Peyer's patch (tissue), 4 donors: ENCODE data around the gene ATOH8. TPM values are rescaled to one million over a fixed set of nuclear protein-coding genes. Genes with fewer than 3 reads are reported as not detected.

Experiments
- DNase-seq, 3 donors: peaks; one replicate each; pipeline ENCODE4 v3.0.0-alpha.2; 2017 to 2019
- H3K27ac ChIP-seq, 4 donors: fragments of 200-600 bp; sonication (generic); one replicate each; pipeline ENCODE4 v1.5.1; 2016 to 2019
- H3K27me3 ChIP-seq, 2 donors: fragments of 200-600 bp; sonication (generic); one replicate each; pipeline ENCODE4 v1.5.1; 2019
- H3K36me3 ChIP-seq, 3 donors: fragments of 200-600 bp; sonication (generic); one replicate each; pipeline ENCODE4 v1.5.1; 2016 to 2019
- H3K4me1 ChIP-seq, 4 donors: fragments of 200-600 bp; sonication (generic); one replicate each; pipeline ENCODE4 v1.5.1; 2016 to 2019
- H3K4me3 ChIP-seq, 4 donors: fragments of 200-600 bp; sonication (generic); 1 replicate in 3 of 4; 2 replicates in 1 of 4; pipeline ENCODE4 v1.5.1; 2016 to 2019; ENCODE audit warnings: mild to moderate bottlenecking in 1 of 4
- H3K9me3 ChIP-seq, 4 donors: fragments of 200-600 bp; sonication (generic); one replicate each; pipeline ENCODE4 v1.5.1; 2016 to 2019; ENCODE audit warnings: mild to moderate bottlenecking in 1 of 4
- POLR2A ChIP-seq, 2 donors: fragments of 450-650 bp; IDR thresholded peaks; one replicate each; pipeline ENCODE4 v1.5.1; 2017; ENCODE audit warnings: antibody characterized with exemption in 2 of 2, mild to moderate bottlenecking in 2 of 2, moderate library complexity in 2 of 2
- total RNA-seq, 4 donors: library from RNA; depleted of rRNA; stranded (reverse); fragments of >200 nt; gene quantifications; one replicate each; pipeline ENCODE4 v1.1.0, GENCODE V29; 2016
- TF ChIP-seq, protein P1 (sequence below), 6 experiments: fragments of 450-650 bp in 4 of 6; fragments of 200-600 bp in 2 of 6; sonication (generic) in 1 of 6; IDR thresholded peaks; one replicate each; pipeline ENCODE4 v1.5.1; 2017 to 2019; ENCODE audit warnings: antibody characterized with exemption in 6 of 6, mild to moderate bottlenecking in 3 of 6, moderate library complexity in 1 of 6

Gene ATOH8, protein sequence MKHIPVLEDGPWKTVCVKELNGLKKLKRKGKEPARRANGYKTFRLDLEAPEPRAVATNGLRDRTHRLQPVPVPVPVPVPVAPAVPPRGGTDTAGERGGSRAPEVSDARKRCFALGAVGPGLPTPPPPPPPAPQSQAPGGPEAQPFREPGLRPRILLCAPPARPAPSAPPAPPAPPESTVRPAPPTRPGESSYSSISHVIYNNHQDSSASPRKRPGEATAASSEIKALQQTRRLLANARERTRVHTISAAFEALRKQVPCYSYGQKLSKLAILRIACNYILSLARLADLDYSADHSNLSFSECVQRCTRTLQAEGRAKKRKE
- total RNA-seq, result 10 to 100 TPM in 2 of 4 donors, 1 to 10 TPM in 2; 5.3 to 35.5 (median 13.9) TPM

DNA sequence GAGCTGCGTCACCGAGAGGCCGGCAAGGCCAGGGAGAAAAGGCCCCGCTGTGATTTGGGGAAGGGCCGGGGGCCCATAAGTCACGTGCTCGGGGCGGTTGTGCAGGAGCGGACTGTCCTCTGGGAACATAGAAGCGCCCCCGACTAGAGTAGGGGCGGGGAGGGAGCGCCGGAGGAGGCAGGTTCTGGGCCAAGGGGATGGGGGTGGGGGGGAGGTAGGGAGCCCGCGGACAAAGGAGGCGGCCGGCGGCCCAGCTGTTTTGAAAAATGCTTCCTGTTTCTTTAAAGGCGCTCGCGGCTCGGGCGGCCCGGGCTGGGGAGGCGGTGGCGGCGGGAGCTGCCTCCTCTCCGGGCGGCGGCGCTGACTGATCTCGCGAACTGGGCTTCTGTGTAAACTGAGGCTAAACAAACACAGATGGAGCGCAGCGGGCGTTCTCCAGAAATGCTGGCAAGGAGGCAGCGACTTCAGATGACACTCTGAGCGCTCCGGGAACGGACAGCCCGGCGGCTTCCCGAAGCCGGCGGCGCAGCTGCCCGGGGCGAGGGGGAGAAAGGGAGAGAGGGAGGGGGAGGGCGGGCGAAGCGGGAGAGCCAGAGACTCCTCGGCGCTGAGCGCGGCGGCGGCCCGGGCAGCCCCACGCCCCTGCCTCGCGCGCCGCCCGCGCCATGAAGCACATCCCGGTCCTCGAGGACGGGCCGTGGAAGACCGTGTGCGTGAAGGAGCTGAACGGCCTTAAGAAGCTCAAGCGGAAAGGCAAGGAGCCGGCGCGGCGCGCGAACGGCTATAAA lies at the start of gene ATOH8:
ATOH8 (plus strand) TSS at position 467 of the 788 bp plus-strand sequence; CDS start at position 666, 199 bp downstream.
- peak; percentile 35 to 74 (median 73) for DNase-seq
- Histone ChIP-seq H3K4me1 (peaks cover 0 to 57% (median 18%) of the 10 kb centered on the region in 4 donors), H3K27ac (peak within 1 kb of the TSS; percentile 61 to 79 (median 68)), H3K27me3 (no peaks in the 10 kb centered on the region), H3K9me3 (no peaks in the 10 kb centered on the region), H3K4me3 (peak within 1 kb of the TSS; percentile 54 to 70 (median 64)), H3K36me3 (no peaks in the 10 kb centered on the region)
- TF ChIP-seq, protein P1, sequence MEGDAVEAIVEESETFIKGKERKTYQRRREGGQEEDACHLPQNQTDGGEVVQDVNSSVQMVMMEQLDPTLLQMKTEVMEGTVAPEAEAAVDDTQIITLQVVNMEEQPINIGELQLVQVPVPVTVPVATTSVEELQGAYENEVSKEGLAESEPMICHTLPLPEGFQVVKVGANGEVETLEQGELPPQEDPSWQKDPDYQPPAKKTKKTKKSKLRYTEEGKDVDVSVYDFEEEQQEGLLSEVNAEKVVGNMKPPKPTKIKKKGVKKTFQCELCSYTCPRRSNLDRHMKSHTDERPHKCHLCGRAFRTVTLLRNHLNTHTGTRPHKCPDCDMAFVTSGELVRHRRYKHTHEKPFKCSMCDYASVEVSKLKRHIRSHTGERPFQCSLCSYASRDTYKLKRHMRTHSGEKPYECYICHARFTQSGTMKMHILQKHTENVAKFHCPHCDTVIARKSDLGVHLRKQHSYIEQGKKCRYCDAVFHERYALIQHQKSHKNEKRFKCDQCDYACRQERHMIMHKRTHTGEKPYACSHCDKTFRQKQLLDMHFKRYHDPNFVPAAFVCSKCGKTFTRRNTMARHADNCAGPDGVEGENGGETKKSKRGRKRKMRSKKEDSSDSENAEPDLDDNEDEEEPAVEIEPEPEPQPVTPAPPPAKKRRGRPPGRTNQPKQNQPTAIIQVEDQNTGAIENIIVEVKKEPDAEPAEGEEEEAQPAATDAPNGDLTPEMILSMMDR (IDR thresholded peaks at IDR 0.05), result no peak
- no peak for TF ChIP-seq POLR2A (IDR thresholded peaks at IDR 0.05)

DNA sequence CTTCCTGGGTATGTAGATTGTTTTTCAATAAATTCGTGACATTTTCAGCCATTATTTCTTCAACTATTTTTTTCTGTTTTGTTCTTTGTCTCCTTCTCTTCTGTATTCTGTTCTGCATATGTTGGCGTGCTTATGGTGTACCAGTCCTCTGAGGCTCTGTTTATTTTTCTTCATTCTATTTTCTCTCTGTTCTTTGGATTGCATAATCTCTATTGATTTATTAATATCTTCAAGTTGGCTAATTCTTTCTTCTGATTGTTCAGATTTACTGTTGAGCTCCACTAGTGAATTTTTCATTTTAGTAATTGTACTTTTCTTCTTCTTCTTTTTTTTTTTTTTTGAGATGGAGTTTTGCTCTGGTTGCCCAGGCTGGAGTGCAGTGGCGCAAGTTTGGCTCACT lies 49.8 kb upstream of the ATOH8 start:
- TF ChIP-seq, protein P1 (IDR thresholded peaks at IDR 0.05), result no peak
- TF ChIP-seq POLR2A (IDR thresholded peaks at IDR 0.05), result no peak
- Histone ChIP-seq H3K27me3 (no peaks in the 10 kb centered on the region), H3K9me3 (no peaks in the 10 kb centered on the region), H3K36me3 (no peaks in the 10 kb centered on the region), H3K27ac (no peak overlapping the region), H3K4me3 (no peak overlapping the region), H3K4me1 (peaks cover 0 to 15% (median 6%) of the 10 kb centered on the region in 4 donors)
- no peak for DNase-seq

DNA sequence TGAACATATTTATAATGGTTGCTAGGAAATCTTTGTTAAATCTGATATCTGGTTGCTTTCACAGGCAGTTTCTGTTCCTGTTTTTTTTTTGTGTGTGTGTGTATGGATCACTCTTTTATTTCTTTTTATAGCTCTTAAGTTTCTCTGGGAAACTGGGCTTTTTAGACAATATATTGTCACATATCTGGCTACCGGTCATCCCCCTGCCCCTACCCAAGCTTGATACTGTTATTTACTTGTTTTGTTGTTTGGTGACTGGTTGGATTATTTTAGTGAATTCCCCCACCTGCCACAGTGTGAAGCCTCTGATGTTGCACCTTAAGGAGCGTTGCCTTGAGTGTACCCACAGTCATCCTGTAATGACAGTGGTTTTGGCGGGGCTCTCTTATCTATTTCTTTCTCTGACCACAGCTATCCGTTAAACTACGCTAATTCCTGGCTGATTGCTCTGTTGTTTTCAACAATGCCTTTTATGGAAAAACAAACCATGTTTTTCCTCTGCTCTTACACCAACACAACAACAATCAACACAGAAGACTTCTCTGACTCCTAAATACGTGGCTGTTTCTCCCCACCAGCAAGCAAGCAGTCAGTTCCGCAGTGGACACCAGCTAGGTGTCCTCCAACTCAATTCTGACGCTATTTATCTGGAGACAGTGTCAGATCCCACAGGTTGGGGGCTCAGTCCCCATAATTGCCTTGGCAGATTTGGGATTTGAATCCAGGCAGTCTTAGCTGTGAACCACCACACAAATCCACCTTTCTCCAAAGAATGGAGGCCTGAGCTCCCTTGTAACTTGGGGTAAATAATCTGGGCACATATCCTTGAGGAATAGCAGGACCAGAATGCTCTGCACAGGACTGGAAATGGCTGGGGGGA lies 48.8 kb upstream of the ATOH8 start:
- TF ChIP-seq POLR2A (IDR thresholded peaks at IDR 0.05), result no peak
- TF ChIP-seq, protein P1 (IDR thresholded peaks at IDR 0.05), result no peak
- H3K4me3 ChIP-seq, result peak overlapping the region in 1 of 4 donors; percentile 21
- DNase-seq, result no peak
- no peaks in the 10 kb centered on the region for H3K36me3 ChIP-seq
- H3K27me3 ChIP-seq, result no peaks in the 10 kb centered on the region
- H3K4me1 ChIP-seq, result peaks cover 0 to 15% (median 6%) of the 10 kb centered on the region in 4 donors
- H3K27ac ChIP-seq, result peak overlapping the region; percentile 34 to 84 (median 56)
- no peaks in the 10 kb centered on the region for H3K9me3 ChIP-seq

DNA sequence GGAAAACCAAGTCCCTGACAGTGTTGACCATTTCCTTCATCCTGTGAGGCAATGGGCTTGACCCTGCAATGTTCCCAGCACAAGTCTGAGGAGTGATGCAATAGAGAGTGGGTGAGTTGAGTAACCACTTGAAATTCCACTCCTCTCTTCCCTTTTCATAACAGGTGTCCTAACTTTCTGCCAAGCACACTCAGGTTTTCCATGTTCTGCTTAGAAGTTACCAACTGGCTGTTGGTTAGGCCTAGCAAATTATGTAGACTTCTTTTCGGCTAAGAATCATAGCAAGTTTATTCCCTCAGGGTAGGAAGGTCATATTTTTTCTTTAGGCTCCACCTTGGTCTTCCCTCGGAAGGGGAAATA lies 48.1 kb upstream of the ATOH8 start:
- H3K4me1 ChIP-seq, result peaks cover 0 to 15% (median 6%) of the 10 kb centered on the region in 4 donors
- TF ChIP-seq, protein P1 (IDR thresholded peaks at IDR 0.05), result no peak
- TF ChIP-seq POLR2A (IDR thresholded peaks at IDR 0.05), result no peak
- no peaks in the 10 kb centered on the region for H3K27me3 ChIP-seq
- no peaks in the 10 kb centered on the region for H3K36me3 ChIP-seq
- H3K27ac ChIP-seq, result peak overlapping the region in 3 of 4 donors; percentile 50 to 84 (median 71)
- H3K4me3 ChIP-seq, result no peak overlapping the region
- DNase-seq, result peak in 1 of 3 donors; percentile 63
- H3K9me3 ChIP-seq, result no peaks in the 10 kb centered on the region

DNA sequence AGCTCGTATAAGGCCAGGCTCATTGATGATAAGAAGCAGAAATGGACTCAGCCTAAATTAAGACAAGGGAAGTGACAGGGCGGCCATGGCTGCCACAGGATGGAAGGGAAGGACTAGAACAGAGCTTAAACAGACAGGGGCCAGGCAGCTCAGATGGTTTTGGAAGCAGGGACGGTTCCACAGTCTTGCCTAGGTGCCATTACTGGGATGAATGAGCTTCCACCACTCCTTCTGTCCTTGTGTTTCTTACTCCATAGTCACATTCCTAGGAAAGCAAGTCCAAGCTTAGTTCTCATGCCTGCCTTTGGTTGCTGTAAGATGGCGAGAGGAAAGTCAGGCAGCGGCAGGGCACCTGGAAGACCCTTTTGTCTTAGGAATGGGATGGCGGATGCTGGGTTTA lies 47.7 kb upstream of the ATOH8 start:
- Histone ChIP-seq H3K4me3 (no peak overlapping the region), H3K36me3 (no peaks in the 10 kb centered on the region), H3K9me3 (no peaks in the 10 kb centered on the region), H3K4me1 (peaks cover 0 to 15% (median 6%) of the 10 kb centered on the region in 4 donors), H3K27ac (peak overlapping the region in 2 of 4 donors; percentile 71 to 84), H3K27me3 (no peaks in the 10 kb centered on the region)
- DNase-seq, result no peak
- TF ChIP-seq, protein P1 (IDR thresholded peaks at IDR 0.05), result no peak
- no peak for TF ChIP-seq POLR2A (IDR thresholded peaks at IDR 0.05)
